Mesodermal cell (in vitro differentiated cells): ENCODE results near the gene CRHR2.

Experiments
- H3K27ac ChIP-seq: 2 replicates; pipeline ENCODE4 v1.7.0; 2013; ENCODE audit warnings: mild to moderate bottlenecking, low read depth, low read length, moderate library complexity; ENCODE audit not compliant: severe bottlenecking
- H3K36me3 ChIP-seq: 2 replicates; pipeline ENCODE4 v1.7.1; 2013; ENCODE audit warnings: mild to moderate bottlenecking, low read length, moderate library complexity; ENCODE audit not compliant: control insufficient read depth, insufficient read depth
- H3K4me1 ChIP-seq: one replicate; pipeline ENCODE4 v1.7.1; 2013; ENCODE audit warnings: mild to moderate bottlenecking, low read length; ENCODE audit not compliant: insufficient read depth, control insufficient read depth, poor library complexity, severe bottlenecking
- H3K4me3 ChIP-seq: 2 replicates; pipeline ENCODE4 v1.7.0; 2013; ENCODE audit warnings: low read length, control low read depth, mild to moderate bottlenecking; ENCODE audit not compliant: insufficient read depth, poor library complexity, severe bottlenecking; ENCODE audit errors: extremely low read depth
- H3K9me3 ChIP-seq: 2 replicates; pipeline ENCODE4 v1.7.1; 2013; ENCODE audit warnings: mild to moderate bottlenecking, low read length, moderate library complexity; ENCODE audit not compliant: control insufficient read depth
- WGBS, 2 experiments: methylation state at CpG; one replicate each; pipeline ENCODE4 v1.1.5; 2013; ENCODE audit warnings: missing lambda C conversion rate in 2 of 2; ENCODE audit not compliant: insufficient coverage in 2 of 2; 5-methylcytosine and 5-hydroxymethylcytosine counted together

Gene CRHR2

DNA sequence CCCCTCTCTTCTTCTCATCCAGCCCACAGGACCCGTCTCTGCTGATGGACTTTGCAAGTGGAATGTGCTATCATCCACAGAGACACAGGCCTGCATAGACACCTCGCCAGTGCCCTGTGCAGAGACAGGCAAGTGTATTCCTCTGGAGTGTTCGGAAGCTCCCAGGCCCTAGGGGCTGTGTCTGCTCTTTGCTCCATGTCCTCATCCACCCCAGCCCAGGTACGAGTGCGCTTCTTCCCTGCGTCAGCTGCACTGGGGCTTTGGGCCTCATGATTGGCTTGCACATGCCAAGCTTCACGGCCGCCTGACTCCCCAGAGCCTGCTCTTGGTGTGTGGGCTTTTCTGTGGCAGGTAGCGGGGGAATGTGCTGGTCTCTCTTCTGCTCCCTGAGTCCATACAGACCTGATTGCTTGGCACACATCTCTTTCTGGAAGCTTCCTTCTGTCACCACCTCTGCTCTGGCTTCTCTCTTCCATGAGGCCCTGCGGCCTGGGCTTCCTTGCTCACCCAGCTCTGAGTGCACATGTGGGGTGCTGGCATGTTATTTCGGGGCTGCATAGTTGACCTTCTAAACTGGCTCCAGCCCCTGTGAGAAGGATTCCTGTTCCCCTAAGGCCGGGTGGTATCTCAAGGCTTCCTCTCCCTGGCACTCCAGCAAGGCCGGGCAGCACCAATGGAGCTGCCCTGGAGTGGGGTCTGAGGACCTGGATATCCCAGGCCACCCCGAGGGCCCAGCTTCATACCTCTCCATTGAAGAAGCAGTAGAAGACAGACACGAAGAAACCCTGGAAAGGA is 27.8 kb downstream of the CRHR2 start:
- no peak overlapping the region for H3K27ac ChIP-seq
- 92% methylated on average over 9 to 11 of the region's 15 CpGs for WGBS, 2 experiments
- H3K4me3 ChIP-seq: no peak overlapping the region
- no peaks in the 10 kb centered on the region for H3K36me3 ChIP-seq
- H3K9me3 ChIP-seq: no peaks in the 10 kb centered on the region
- H3K4me1 ChIP-seq: no peaks in the 10 kb centered on the region

DNA sequence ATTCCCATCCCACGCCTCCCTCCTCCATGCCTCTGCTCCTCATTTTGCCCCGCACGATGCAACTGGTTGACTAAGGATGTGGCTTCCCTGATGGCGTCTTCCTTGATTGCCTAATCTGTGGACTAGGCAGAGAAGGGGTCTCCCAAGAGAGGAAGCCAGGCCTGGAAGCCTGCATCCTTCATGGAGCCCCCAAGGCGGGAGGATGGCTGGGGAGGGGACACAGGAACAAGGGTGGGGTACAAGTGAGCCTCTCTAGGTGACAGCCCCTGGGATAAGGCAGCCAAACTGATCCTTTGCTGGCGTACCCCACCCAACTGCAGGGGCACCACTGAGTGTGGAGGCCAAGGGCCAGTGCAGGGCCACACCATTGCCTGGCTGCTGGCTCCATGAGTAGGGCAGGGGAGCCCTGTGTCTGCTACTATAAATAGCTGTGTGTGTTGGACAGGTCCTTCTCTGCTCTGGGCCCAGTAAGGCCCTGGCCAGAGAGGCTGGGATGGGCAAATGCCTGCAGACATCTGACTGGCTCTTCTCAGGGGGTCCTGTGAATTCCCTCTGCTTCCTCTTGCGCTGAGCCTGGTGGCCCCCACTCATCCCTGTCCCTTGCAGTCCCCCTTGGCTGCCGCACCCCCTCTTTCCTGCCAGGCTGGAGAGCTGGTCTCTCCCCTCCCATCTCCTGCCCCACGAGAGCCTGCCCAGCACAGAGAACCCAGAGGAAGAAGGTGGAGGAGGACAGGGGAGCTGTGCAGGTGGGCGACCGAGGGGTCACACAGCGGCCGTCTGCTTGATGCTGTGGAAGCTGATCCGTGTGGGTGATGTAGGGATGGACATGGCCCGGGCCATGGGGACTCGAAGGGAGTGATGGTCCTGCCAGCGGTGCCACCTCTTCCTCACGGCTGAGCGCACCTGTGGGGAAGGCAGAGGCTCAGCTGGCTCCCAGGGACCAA is 29.3 kb downstream of the CRHR2 start:
- 91 to 94% methylated on average over 13 to 14 of the region's 19 CpGs for WGBS, 2 experiments
- Histone ChIP-seq H3K4me3 (no peak overlapping the region), H3K27ac (no peak overlapping the region), H3K36me3 (no peaks in the 10 kb centered on the region), H3K9me3 (no peaks in the 10 kb centered on the region), H3K4me1 (no peaks in the 10 kb centered on the region)

DNA sequence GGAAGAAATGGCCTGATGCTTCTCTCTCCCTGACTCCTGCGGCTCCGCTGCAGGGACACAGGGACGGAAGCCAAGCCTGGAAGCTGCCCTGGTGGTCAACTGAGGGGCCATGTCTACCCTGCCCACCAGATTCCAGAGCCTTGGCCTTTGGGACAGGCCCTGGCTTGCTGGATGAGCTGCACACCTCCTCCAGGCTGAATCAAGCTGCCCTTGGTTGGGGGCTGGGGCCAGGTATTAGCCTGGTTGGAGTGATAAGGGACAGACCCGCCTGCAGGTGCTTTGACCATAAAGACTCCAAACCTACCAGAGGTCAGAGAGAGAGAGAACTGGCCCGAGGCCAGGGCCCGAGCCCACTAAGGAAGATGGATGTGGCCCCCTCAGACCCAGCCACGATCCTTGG is 30.1 kb downstream of the CRHR2 start:
- Histone ChIP-seq H3K9me3 (no peaks in the 10 kb centered on the region), H3K27ac (no peak overlapping the region), H3K36me3 (peaks cover under 1% of the 10 kb centered on the region), H3K4me3 (no peak overlapping the region), H3K4me1 (no peaks in the 10 kb centered on the region)
- WGBS, 2 experiments: 95 to 100% methylated on average over 3 to 6 of the region's 7 CpGs

DNA sequence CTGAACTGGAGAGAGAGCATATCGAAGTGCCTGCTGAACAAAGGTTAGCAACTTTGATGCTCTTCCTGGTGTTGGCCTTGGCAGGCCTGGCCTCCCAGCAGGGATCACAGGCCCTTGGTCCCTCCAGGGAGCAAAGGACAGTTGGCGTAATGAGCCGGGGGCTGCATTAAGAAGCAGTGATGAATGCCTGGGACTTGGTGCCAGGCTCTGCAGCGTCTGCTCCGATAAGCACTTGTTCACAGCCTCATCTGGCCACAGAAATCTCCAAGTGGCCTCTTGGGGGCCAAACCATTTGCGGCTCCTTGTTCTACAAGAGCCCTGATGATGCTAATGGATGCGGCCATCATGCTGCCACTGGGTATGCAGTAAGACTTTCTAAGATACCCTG is 31.8 kb downstream of the CRHR2 start:
- WGBS, 2 experiments: 75 to 91% methylated on average over 3 to 7 of the region's 7 CpGs
- Histone ChIP-seq H3K9me3 (no peaks in the 10 kb centered on the region), H3K4me1 (no peaks in the 10 kb centered on the region), H3K4me3 (no peak overlapping the region), H3K36me3 (peaks cover 7% of the 10 kb centered on the region), H3K27ac (no peak overlapping the region)

DNA sequence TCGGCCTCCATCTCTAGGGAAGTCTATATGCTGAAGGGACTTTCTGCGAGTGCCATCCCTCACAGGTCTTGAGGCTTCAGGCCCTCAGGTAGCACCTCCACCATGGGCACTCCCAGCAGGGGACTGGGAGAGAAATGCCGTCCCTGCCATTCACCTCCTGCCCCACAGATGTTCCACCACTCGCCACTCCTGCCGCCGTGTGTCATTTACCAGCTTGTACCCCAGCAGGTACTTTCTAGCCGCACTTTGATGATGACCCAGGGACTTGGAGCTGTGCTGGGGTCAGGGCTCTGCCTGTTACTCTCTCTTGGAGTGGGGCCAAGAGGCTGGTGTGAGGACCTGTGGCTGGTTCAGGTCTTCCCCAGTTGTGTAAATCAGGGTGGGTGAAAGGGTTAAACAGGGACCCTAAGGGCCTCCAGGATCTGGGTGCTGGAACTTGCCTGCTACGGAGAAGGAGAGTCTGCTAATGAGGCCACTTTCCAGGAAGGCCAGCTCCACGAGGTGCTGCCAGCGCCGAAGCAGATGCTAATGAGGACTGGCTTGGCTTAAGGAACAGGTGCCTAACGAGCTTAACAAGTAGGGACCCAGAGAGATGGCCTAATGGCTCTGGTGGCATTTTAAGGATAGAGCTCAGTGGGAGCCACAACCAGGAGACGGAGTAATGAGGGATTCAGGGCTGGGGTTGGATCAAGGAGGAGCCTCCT is 32.4 kb downstream of the CRHR2 start:
- H3K36me3 ChIP-seq: peaks cover 12% of the 10 kb centered on the region
- H3K9me3 ChIP-seq: no peaks in the 10 kb centered on the region
- WGBS, 2 experiments: 90 to 91% methylated on average over 9 to 13 of the region's 13 CpGs
- H3K4me3 ChIP-seq: no peak overlapping the region
- no peaks in the 10 kb centered on the region for H3K4me1 ChIP-seq
- H3K27ac ChIP-seq: no peak overlapping the region

DNA sequence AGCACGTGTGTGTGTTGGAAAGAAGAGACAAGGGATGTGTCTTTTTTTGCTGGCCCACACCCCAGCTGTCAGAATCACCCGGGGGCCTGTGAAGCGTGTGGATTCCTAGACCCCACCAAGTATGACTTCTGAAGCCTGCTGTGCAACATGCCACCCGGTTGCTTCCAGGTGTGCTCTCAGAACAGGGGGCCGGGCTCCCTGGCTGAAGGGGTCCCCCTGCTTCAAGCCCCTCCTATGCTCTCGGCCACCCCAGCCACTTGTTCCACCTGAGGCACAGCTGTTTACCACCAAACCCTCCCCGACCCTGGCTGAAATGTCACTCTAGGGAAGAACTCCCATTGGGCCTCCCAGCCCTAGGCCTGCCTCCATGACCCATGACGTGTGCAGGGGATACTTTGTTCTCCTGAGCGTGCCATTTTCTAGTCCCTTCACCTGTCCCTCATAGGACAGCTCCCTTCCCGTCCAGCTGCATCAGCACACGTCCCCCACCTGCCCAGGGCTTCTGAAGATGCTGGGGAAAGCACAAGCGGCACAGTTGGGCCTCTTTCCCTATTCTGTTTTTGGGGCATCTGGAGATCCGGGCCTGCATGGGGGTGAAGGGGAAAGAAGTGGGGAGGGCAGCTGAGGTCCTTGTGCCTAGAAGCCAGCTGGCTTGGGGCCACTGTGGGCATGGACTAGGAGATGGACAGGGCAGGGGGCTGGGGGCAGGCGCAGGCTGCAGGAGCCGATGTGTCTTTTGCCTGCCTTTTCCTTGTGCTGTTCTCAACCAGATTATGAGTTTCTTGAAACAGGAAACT is 33.3 kb downstream of the CRHR2 start:
- no peaks in the 10 kb centered on the region for H3K9me3 ChIP-seq
- H3K36me3 ChIP-seq: peaks cover 21% of the 10 kb centered on the region
- WGBS, 2 experiments: 93 to 95% methylated on average over 9 to 15 of the region's 15 CpGs
- no peak overlapping the region for H3K4me3 ChIP-seq
- H3K27ac ChIP-seq: no peak overlapping the region
- no peaks in the 10 kb centered on the region for H3K4me1 ChIP-seq

DNA sequence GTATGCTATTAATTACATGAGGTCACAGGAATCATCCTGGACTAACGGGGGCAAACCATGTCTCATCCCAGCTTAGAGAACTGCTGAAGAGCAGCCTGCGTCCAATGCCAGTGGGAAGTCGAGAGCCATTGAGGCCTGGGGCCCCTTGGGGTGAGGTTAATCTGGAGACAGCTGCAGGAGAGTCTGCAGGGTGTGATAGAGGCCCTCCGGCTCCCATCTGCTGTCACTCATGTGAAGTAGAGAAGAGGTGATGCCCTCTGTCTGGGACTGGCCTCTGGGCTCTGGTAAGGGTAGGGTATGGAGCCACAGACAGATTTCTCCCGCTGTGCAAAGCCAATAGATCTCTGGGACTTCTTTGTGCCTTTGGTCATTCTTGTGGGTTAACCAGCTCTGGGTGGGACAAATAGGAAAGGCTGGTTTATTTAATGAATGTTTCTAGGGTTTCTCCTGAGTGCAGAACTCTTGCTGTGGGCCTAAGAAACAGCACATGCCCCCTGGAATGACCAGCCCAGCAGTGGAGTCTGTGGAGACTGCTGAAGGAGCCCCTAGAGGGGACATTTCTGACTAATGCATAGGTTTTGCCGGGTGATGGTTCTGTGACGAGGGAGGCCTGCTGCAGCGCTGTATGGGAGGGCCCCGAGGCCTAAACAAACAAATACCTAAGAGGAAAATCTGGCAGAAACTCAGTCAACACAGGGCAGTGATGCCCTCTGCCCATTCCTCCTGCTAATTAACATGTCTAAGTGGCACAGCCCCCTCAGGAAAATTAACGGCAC is 34.5 kb downstream of the CRHR2 start:
- no peak overlapping the region for H3K4me3 ChIP-seq

DNA sequence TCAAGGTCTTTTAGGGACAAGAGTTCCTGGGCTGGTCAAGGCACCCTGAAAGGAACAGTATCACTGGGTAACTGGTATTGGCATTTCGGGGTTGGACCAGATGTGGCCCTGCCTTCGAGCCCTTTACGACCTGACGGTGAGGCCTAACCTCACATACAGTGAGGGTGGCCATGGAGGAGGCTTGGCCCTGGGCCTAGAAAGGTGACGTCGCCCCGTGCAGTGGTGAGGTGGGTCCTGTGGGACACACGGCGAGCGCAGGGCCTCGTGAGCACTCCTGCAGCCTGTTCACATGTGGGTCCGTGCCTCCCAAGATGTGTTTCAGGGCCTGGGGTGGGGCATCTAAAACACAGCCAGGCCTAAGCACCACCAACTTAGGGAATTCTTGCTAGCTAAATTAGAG is 36.1 kb downstream of the CRHR2 start:
- no peaks in the 10 kb centered on the region for H3K9me3 ChIP-seq
- H3K4me3 ChIP-seq: no peak overlapping the region
- peaks cover 29% of the 10 kb centered on the region for H3K36me3 ChIP-seq
- whole genome bisulfite sequencing, 2 experiments: 98 to 100% methylated on average over 5 to 11 of the region's 12 CpGs
- H3K4me1 ChIP-seq: no peaks in the 10 kb centered on the region
- no peak overlapping the region for H3K27ac ChIP-seq

More for the DNA sequence above, 34.5 kb downstream of the CRHR2 start:
- H3K9me3 ChIP-seq: no peaks in the 10 kb centered on the region
- H3K4me1 ChIP-seq: no peaks in the 10 kb centered on the region
- WGBS, 2 experiments: 88 to 93% methylated on average over 9 of the region's 10 CpGs
- H3K36me3 ChIP-seq: peaks cover 29% of the 10 kb centered on the region
- H3K27ac ChIP-seq: no peak overlapping the region

DNA sequence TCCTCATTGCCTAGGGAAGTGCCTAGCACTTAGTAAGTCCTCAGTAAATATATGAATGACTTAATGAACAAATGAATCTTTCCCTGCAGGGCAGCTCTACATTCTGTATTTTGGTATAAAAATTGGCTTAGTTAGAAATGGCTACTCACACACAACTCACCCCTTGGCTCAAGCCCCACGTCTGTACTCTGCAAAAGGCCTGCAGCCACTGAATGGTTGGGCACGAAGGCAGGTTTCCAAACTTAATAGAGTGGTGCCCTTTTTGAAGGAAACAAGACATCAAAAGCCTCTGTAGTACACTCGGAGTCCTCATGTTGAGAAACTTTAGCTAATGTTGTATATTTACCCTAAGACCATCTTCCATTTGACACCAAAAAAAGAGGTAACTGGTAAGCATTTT is 36.6 kb downstream of the CRHR2 start:
- 100% methylated on average over 2 of the region's 3 CpGs; no CpG with 5 or more reads in 1 of the 2 experiments for WGBS, 2 experiments
- H3K36me3 ChIP-seq: peaks cover 29% of the 10 kb centered on the region
- H3K4me3 ChIP-seq: no peak overlapping the region
- H3K9me3 ChIP-seq: no peaks in the 10 kb centered on the region
- H3K4me1 ChIP-seq: no peaks in the 10 kb centered on the region
- no peak overlapping the region for H3K27ac ChIP-seq
